SK-N-MC (cell line): ENCODE data around the gene CCNF.
"Not testable (repeated sequence)": the region's sequence is repeated elsewhere in the genome, so short reads cannot be mapped to it uniquely, and the experiment has no call there.

Source experiments
- DNase-seq: peaks from one replicate; pipeline ENCODE4 v3.0.0-alpha.2; 2011; ENCODE audit warnings: low read depth, low spot score
- H3K27ac ChIP-seq: fragments of 200-600 bp; sonication (generic); 2 replicates; pipeline ENCODE4 v1.5.1; 2016; ENCODE audit warnings: mixed run types
- H3K36me3 ChIP-seq: fragments of 200-600 bp; sonication (generic); 2 replicates; pipeline ENCODE4 v1.6.1; 2017; ENCODE audit warnings: antibody characterized with exemption, low read length, mixed read lengths; ENCODE audit not compliant: insufficient read depth
- H3K4me3 ChIP-seq: fragments of 200-600 bp; sonication (generic); 2 replicates; pipeline ENCODE4 v1.5.1; 2016
- H3K9ac ChIP-seq: fragments of 200-600 bp; sonication (generic); 2 replicates; pipeline ENCODE4 v1.8.0; 2017; ENCODE audit warnings: mixed run types, mixed read lengths; ENCODE audit not compliant: insufficient read length
- H3K9me3 ChIP-seq: fragments of 200-600 bp; sonication (generic); 2 replicates; pipeline ENCODE4 v1.6.1; 2017; ENCODE audit warnings: low read depth, mild to moderate bottlenecking, antibody characterized with exemption, low read length, moderate library complexity, mixed read lengths
- EZH2 ChIP-seq: fragments of 200-600 bp; sonication (generic); IDR thresholded peaks from one replicate; pipeline ENCODE4 v1.6.1; 2017; ENCODE audit warnings: antibody characterized with exemption
- FOXP2 ChIP-seq: optimal IDR thresholded peaks from 2 replicates; pipeline ENCODE3; 2011; ENCODE audit warnings: mild to moderate bottlenecking, moderate library complexity; ENCODE audit not compliant: insufficient read depth; ENCODE audit errors: extremely low read length, control extremely low read depth
- POLR2AphosphoS5 ChIP-seq: IDR thresholded peaks from 2 replicates; pipeline ENCODE4 v1.6.1; 2012; ENCODE audit warnings: mild to moderate bottlenecking, low read depth, low read length, borderline replicate concordance

The CCNF gene

GRCh38 chr16:2474877-2475412 is 45.7 kb downstream of the CCNF start, which contains the start of gene TBC1D24:
TBC1D24 (plus strand) TSS chr16:2475127; CDS start chr16:2496149, 21,022 bp downstream.
- H3K27ac ChIP-seq = peak within 1 kb of the TSS; percentile 64; the same call in 1 of the 2 replicates
- TF ChIP-seq EZH2 (no peak), FOXP2 (no peak), POLR2AphosphoS5 (no peak)
- no peak for DNase-seq
- peak within 1 kb of the TSS; percentile 92 for H3K4me3 ChIP-seq
- no peaks in the 10 kb centered on the region for H3K9me3 ChIP-seq
- peak within 1 kb of the TSS; percentile 78 for H3K9ac ChIP-seq
- no peaks in the 10 kb centered on the region for H3K36me3 ChIP-seq

GRCh38 chr16:2475413-2476344 is 46.4 kb downstream of the CCNF start:
- Histone ChIP-seq H3K36me3 (no peaks in the 10 kb centered on the region), H3K9ac (peak overlapping the region; percentile 73), H3K27ac (no peak overlapping the region), H3K9me3 (no peaks in the 10 kb centered on the region), H3K4me3 (peak overlapping the region; percentile 92)
- TF ChIP-seq FOXP2 (no peak), POLR2AphosphoS5 (no peak; the same call in 1 of the 2 replicates), EZH2 (no peak)
- DNase-seq = no peak

GRCh38 chr16:2476345-2476720 is 47.1 kb downstream of the CCNF start:
- Histone ChIP-seq H3K9me3 (no peaks in the 10 kb centered on the region), H3K4me3 (peak overlapping the region; percentile 92), H3K27ac (no peak overlapping the region), H3K9ac (no peak overlapping the region), H3K36me3 (no peaks in the 10 kb centered on the region)
- DNase-seq = no peak
- no peak for TF ChIP-seq FOXP2
- TF ChIP-seq EZH2 = no peak
- TF ChIP-seq POLR2AphosphoS5 = no peak

GRCh38 chr16:2476741-2477140 is 47.5 kb downstream of the CCNF start:
- Histone ChIP-seq H3K9me3 (no peaks in the 10 kb centered on the region), H3K27ac (no peak overlapping the region), H3K36me3 (no peaks in the 10 kb centered on the region), H3K9ac (no peak overlapping the region), H3K4me3 (no peak overlapping the region)
- TF ChIP-seq FOXP2 (no peak), EZH2 (no peak), POLR2AphosphoS5 (no peak)
- no peak for DNase-seq

- H3K9me3 ChIP-seq = no peaks in the 10 kb centered on the region
- no peaks in the 10 kb centered on the region for H3K36me3 ChIP-seq
- no peak overlapping the region for H3K9ac ChIP-seq
- DNase-seq = no peak
- H3K27ac ChIP-seq = no peak overlapping the region
- no peak overlapping the region for H3K4me3 ChIP-seq
- TF ChIP-seq EZH2 = no peak
- TF ChIP-seq POLR2AphosphoS5 = no peak
- TF ChIP-seq FOXP2 = no peak
These were observed 48.1 kb downstream of the CCNF start for GRCh38 chr16:2477327-2477726.

GRCh38 chr16:2478279-2478678 is 49.0 kb downstream of the CCNF start:
- no peak for DNase-seq
- Histone ChIP-seq H3K4me3 (no peak overlapping the region), H3K36me3 (no peaks in the 10 kb centered on the region), H3K9me3 (no peaks in the 10 kb centered on the region), H3K27ac (no peak overlapping the region), H3K9ac (no peak overlapping the region)
- no peak for TF ChIP-seq FOXP2
- 0 out of 2 replicates have a peak, but pooled peaks have one; percentile 11 for TF ChIP-seq POLR2AphosphoS5
- TF ChIP-seq EZH2 = no peak

GRCh38 chr16:2479996-2480395 is 50.7 kb downstream of the CCNF start:
- not testable (repeated sequence) for H3K4me3 ChIP-seq, DNase-seq, H3K9ac ChIP-seq, H3K9me3 ChIP-seq, H3K36me3 ChIP-seq, H3K27ac ChIP-seq

GRCh38 chr16:2480948-2481347 is 51.7 kb downstream of the CCNF start:
- no peak overlapping the region for H3K9ac ChIP-seq
- no peak overlapping the region for H3K4me3 ChIP-seq
- H3K36me3 ChIP-seq = no peaks in the 10 kb centered on the region
- no peak for DNase-seq
- no peak overlapping the region for H3K27ac ChIP-seq
- TF ChIP-seq FOXP2 (no peak), EZH2 (no peak), POLR2AphosphoS5 (no peak)
- no peaks in the 10 kb centered on the region for H3K9me3 ChIP-seq

- no peak for DNase-seq
- Histone ChIP-seq H3K9me3 (no peaks in the 10 kb centered on the region), H3K36me3 (no peaks in the 10 kb centered on the region), H3K9ac (no peak overlapping the region), H3K27ac (no peak overlapping the region), H3K4me3 (no peak overlapping the region)
- TF ChIP-seq POLR2AphosphoS5 (no peak), FOXP2 (no peak)
These were observed 52.4 kb downstream of the CCNF start for GRCh38 chr16:2481676-2482075.
